GM19023 (cell line): ENCODE data around the gene SMYD3.

ENCODE experiments used
- ATAC-seq: cut with Tn5 transposase; IDR thresholded peaks from one replicate; pipeline ENCODE4 v1.9.1; 2021; ENCODE audit warnings: mild to moderate bottlenecking, moderate library complexity; ENCODE audit not compliant: unreplicated experiment

Gene SMYD3

DNA sequence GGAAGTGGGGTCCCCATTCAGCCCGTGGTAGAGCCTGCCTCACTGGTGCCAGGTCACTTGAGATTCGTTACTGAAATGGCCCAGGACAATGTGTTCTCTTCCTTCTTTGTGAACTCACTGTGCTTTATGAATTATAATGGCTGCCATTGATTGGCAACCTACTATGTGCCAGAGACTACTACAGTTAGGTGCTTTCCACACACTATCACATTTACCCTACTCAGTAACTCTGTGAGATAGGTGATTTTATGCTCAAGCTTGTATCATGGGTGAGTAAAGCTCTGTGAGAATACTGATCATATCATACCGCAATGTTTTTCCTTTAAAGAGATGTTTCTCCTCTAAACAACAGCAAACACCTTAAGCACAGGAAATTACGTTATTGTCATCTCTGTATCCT is 225.9 kb downstream of the SMYD3 start:
- ATAC-seq: no peak

DNA sequence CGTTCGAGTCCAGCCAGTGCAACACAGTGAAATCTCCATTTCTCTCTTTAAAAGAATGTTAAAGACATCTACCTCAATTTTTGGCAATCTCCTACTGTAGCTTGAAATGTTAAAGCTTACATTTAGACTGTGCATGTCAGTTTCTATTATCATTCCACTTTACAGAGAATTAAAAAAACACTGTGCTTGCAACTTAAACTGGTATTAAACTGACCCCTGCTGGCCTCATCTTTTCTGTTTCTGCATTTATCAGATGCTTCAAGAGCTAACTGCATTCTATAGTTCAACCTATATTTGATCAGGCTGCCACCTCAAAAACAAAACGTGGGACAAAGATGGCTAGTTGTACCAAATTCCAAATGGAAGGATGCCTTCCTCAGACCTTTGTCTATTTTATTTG is 226.5 kb downstream of the SMYD3 start:
- no peak for ATAC-seq

DNA sequence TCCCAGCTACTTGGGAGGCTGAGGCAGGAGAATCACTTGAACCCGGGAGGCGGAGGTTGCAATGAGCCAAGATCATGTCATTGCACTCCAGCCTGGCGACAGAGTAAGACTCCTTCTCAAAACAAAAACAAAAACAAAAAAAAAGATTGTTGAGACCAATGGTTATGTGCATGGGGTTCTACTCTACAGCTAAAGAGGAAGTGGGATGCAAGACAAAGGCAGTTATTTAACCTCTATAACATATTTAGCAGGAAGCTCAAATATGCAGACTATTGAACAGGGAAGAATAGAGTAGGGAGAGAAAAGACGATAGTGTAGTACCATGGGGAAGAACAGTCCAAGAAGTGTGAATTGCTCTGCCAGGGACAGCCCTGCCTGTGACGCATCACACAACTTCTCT is 227.7 kb downstream of the SMYD3 start:
- ATAC-seq: no peak

DNA sequence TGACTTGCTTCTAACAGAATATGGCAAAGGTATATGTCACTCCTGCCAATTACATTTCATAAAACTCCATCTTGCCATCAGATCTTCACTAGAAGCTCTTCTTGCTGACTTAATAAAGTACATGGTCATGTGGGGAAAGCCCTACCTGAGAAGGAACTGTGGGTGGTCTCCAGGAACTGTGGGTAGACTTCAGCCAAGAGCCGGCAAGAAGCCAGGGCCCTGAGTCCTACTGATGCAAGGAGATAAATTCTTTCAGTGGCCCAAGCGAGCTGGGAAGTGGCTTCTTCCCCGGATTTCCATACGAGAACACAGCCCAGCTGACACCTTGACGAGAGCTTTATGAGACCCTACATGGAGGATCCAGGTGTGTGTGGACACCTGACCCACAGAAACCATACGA is 228.7 kb downstream of the SMYD3 start:
- ATAC-seq: no peak

DNA sequence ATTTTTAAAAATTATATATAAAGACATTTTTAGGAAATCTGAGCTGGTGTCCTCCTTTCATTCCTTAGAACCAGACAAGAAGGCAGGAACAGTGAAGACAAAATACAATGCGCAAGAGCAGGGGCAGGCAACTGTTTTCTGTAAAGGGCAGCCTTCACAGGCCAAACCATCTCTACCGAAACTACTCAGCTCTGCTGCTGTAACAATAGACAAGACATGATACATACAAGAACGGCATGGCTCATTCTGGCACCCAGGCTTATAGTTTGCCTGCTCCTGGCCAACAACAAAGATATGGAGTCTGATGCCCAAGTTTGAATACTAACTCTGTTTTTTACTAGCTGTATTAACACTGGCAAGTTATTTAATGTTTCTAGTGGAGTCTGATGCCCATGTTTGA is 232.0 kb downstream of the SMYD3 start:
- no peak for ATAC-seq

DNA sequence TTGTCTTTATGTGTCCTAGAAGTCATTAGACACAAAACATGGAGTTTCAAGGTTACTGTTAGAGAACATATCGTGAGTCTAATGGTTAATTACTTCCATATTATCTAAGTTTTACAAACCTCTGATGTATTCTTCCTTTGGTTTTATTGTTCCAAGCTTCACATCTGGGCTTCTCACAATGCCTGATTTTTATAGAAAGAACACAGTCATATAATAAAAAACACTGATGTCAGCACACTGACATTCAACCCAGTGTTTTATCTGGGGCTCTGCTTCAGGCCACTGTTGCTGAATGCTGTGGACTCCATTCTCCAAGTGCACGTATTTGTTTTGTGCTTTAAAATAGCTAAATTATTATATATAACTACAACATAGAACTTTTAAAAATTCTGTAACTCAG is 232.9 kb downstream of the SMYD3 start:
- no peak for ATAC-seq

DNA sequence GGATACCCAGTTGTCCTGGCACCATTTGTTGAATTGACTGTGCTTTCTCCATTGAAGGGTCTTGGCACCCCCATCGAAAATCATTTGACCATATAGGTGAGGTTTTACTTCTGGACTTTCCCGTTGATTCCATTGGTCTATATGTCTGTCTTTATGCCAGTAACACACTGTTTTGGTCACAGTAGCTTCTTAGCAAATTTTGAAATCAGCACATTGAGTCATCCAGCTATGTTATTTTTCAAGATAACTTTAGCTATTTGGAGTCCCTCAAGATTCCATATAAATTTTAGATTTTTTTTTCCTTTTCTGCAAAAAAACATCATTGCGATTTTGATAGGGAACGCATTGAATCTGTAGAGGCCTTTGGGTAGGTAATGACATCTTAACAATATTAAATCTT is 235.6 kb downstream of the SMYD3 start:
- no peak for ATAC-seq

DNA sequence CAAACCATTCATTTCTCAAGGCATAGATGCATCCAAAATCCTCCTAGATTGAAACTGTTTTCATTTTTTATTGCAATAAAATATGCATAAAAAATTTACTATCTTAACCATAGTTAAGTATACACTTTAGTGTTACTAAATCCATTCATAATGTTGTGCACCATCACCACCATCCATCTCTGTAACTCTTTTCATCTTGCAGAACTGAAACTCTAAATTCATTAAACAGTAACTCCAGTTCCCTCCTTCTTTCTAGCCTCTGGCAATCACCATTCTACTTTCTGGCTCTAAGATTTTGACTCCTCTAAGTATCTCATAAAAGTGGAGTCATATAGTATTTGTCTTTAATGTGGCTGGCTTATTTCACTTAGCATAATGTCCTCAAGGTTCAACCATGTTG is 236.8 kb downstream of the SMYD3 start:
- ATAC-seq: no peak

DNA sequence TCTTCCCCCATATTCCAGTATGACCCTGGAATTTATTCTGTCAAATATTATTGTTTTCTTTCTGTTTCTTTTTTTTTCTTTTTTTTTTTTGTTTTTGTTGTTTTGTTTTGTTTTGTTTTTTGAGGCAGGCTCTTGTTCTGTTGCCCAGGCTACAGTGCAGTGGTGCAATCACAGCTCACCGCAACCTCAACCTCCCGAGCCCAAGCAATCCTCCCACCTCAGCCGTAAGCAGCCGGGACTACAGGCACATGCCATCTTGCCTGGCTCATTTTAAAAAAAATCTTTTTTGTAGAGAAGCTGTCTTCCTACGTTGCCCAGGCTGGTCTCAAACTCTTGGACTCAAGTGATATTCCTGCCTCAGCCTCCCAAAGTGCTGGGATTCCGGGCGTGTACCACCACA is 237.6 kb downstream of the SMYD3 start:
- ATAC-seq: no peak

DNA sequence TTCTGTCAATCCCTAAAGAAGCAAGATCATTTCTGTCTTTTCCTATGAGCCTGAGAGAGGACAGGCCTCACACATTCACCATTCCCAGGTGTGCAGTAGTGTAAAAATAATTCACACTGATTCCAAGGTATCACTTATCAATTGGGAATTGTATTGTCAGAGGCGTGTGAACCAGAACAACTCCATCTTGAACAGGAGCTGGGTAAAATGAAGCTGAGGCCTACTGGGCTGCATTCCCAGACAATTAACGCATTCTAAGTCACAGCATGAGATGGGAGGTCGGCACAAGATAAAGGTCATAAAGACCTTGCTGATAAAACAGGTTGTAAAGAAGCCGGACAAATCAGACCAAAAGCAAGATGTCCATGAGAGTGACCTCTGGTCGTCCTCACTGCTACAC is 239.2 kb downstream of the SMYD3 start:
- ATAC-seq: no peak

DNA sequence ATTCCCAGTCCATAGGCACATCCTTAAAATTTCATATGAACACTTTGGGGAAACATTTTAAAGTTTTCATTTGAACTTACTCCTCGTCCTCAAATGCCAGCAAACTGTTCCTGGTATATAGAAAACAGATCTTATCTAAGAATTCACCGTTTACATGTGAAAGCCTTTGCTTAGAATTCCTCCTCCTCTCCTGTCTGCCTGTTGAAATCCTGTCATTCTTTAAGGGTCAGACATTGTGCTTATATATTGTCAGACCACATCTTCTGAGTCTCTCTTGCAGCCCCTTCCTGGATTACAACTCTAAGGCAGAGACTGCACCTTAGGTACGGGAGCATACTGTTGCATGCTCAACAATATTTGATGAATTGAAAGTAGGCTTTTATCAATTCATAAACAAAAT is 239.7 kb downstream of the SMYD3 start:
- ATAC-seq: no peak

DNA sequence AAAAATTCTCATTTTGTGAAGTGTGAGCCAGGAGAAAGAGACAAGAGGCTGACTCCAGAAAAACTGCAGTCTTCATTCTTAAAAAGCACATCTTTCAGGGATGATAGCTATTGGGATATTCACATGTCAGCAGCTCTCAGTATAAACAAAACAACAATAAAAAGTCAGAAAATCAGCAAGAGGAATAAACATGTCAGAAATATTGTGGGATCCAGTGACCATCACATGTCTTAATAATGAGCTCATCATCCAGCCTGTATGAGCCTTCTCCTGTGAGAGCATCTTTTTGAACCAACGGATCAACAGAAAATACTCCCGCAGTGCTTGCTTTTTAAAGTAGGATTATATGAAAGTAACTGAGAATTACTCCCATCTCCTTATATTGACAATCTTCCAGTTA is 241.6 kb downstream of the SMYD3 start:
- no peak for ATAC-seq

DNA sequence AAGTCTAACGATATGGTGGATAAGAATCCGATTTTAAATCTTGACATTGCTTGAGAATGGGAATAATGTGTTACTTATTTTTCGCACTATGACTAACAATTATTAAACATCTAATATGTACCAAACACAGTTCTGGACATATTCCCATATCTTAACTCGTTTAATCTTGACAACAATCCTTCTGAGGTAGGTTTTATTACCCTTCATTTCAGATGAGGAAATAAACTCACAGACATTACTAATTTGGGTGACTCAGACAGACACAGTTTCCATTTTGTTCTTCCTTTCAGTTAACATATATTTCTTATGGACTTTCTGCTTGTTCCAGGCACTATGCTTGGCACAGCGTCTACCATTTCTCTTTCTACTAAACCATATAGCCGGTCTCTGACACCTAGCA is 244.8 kb downstream of the SMYD3 start:
- ATAC-seq: no peak

DNA sequence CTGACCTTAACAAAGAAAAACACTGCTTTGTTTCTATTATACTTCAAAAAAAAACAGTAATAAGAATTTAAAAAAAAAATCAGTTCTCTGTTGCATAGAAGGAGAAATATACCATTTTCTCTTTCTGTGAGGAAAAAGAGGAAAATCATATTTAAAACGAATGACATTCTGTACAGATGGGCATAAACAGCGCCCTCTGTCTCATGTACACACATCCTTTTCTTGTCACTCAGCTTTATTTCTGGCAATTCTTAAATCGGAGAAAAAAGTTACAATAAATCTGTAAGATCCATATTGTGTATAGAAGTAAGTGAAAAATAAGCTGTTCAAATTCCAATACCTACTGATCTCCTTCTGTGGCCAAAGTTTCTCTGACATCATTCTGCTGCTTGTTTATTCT is 245.4 kb downstream of the SMYD3 start:
- no peak for ATAC-seq

DNA sequence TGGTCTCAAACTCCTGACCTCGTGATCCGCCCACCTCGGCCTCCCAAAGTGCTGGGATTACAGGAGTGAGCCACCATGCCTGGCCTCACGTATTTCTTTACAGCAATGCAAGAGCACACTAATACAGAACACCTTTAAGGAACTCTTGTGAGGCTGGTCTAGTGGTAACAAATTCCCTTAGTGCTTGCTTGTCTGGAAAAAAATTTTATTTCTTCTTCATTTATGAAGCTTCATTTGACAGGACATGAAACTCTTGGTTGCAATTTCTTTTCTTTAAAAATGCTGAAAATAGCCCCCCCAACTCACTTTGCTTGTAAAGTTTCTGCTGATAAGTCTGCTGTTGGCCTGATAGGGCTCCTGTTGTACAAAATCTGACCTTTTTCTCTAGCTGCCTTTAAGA is 248.8 kb downstream of the SMYD3 start:
- ATAC-seq: no peak

DNA sequence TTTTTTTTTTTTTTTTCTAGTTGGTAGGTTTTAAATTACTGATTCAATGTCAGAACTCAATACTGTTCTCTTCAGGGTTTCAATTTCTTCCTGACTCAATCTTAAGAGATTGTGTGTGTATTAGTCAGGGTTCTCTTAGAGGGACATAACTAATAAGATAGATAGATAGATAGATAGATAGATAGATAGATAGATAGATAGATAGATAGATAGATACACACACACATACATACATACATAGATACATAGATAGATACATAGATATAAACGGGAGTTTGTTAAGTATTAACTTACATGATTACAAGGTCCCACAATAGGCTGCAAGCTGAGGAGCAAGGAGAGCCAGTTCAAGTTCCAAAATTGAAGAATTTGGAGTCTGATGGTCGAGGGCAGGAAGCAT is 251.3 kb downstream of the SMYD3 start:
- no peak for ATAC-seq

DNA sequence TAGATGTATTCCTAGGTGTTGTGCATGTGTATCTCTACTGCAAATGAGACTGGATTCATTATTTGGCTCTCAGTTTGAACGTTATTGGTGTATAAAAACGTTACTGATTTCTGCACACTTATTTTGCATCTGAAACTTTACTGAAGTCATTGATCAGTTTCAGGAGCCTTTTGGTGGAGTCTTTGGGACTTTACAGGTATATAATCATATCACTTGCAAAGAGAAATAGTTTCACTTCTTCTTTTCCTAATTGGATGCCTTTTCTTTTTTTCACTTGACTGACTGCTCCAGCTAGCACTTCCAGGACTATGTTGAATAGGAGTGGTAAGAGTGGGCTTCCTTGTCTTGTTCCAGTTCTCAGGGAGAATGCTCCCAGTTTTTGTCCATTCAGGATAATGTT is 252.2 kb downstream of the SMYD3 start:
- no peak for ATAC-seq

DNA sequence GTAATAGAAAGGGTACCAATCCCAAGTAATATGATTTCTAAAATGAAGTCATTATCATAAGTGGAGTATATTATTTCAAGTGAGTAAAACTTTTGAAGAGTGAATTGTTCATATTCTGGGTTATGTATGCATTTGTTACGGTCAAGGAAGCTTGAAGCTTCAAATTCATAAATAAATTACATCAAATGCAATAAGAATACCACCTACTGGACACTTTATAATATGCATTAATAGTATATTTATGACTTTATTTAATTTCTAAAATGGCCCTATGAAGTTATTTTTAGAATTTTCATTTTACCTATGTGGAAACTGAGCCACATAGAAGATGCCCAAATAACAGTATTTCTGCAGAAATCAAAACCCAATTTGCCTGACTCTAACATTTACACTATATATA is 260.6 kb downstream of the SMYD3 start:
- no peak for ATAC-seq

DNA sequence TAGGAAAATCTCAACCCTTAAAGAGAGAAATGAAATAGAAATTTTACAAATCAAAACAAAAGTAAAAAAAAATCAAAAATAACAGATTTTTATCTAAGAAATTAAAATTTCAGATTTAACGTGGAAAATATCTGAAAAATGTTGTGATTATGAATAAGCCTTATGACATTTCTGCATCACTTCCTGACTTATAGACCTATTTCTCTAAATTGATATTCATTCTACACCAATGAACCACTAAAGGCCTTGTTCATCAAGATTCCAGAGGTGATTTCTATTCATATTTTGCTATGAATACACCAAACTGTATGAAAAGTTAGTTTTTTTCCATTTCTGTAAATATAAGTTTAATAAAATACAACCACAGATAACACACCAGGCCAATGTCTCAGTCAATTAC is 261.5 kb downstream of the SMYD3 start:
- ATAC-seq: no peak

DNA sequence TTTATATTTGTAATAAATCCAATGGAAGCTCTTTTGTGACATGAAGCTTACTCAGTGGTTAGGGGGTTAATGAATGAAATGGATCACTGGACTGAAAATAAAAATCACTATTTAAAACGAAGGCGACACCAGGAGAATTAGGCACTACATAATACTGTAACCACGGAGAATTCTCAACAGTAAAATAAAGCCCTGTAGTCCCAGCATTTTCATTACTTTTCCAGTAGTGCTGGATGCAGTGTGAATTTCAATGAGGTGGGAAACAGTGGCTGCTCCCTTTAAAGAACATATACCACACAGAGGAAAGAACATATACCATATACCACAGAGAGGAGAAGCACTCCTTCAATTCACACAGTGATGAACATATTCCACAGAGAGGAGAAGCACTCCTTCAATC is 275.0 kb downstream of the SMYD3 start:
- no peak for ATAC-seq

DNA sequence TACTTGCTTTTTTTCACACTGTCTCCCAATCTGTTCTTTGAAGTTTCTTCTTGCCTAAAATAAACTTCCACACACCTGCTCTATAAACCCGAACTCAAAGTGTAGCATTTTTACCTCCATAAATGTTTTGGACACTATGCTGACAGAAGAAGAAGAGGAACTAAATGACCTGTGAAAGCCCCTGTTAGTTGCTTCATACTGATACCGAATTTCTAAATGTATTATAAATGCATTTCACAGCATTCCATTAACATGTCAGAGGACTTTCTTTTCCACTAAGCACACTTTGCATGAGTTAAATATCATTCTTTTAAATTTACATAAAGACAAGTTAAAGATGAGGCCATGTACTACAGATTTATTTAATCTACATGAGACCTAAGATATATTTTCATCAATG is 281.0 kb downstream of the SMYD3 start:
- no peak for ATAC-seq

DNA sequence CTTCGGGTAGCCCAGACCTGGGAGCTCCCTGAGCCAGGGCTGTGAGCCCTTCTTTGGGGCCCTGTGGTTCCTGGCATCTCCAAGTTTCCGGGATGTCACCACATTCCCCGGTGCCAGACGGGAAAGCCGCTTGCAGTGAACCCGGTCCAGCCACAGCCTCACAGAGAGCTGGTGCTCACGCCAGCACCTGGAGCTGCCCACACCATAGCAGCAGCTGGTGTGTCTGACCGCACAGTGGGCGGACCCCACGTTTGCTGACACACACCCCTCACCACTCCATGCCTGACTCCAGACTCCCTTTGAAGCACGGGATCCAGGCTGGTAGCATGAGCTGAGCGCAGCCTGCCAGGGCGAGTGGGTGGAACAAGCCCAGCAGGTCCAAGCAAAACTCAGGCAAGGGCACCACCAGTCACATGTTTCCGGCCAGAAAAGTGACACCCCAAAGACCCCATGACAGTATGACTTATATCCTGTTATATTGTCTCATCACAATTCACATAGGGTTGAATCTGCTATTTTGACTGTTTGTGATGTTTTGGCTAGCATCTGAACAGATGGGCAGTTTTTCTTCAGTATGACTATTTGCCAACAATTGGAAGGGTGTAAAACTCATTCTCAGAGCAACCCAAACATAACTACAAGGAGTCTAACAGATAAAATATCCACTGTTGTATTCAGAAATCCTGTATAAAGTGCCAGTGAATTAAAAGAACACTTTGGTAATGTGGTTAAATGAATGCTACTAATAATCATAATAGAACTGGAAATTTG is 285.4 kb downstream of the SMYD3 start:
- ATAC-seq: no peak

DNA sequence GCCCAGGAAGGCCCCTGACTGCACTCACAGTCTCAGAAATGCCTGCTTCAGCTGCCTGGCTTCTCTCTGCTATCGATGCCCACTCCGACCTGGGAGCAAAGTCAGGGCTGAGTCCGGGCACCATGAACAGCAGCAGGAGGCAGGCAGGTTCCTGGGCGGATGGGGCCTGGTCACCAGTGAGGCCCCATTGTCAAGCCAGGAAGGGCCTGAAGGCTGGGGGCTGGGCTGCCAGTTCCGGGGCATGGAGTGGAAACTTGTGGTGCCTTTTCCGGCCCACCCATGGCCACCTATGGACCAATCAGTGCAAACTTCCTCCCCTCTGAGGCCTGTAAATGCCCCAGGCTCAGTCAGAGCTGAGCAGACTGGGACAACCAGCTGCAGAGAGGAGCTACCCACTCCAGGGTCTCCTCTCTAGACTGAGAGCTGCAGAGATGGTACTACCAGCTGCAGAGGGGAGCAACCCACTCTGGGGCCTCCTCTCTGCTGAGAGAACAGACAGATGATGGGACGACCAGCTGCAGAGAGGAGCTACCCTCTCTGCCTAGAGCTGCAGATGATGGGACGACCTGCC is 286.5 kb downstream of the SMYD3 start:
- ATAC-seq: no peak
